Ascending aorta (tissue), 2 donors: ENCODE measurements around the gene ABR. TPM values are rescaled to one million over a fixed set of nuclear protein-coding genes. Genes with fewer than 3 reads are reported as not detected.

Experiments used
- DNase-seq, 2 donors: peaks; one replicate each; pipeline ENCODE4 v3.0.0-alpha.2; 2019; ENCODE audit warnings: low spot score in 2 of 2
- H3K27ac ChIP-seq, 2 donors: fragments of 200-600 bp; sonication (generic); one replicate each; pipeline ENCODE4 v1.5.1; 2016 to 2017; ENCODE audit warnings: mild to moderate bottlenecking in 1 of 2
- H3K27me3 ChIP-seq: fragments of 200-600 bp; sonication (generic); one replicate; pipeline ENCODE4 v1.5.1; 2017
- H3K36me3 ChIP-seq, 2 donors: fragments of 200-600 bp; sonication (generic); one replicate each; pipeline ENCODE4 v1.5.1; 2016
- H3K4me1 ChIP-seq, 2 donors: fragments of 200-600 bp; sonication (generic); one replicate each; pipeline ENCODE4 v1.5.1; 2016 to 2017; ENCODE audit warnings: mild to moderate bottlenecking in 1 of 2
- H3K4me3 ChIP-seq, 2 donors: fragments of 200-600 bp; sonication (generic); one replicate each; pipeline ENCODE4 v1.5.1; 2016 to 2017; ENCODE audit warnings: mild to moderate bottlenecking in 1 of 2
- H3K9me3 ChIP-seq, 2 donors: fragments of 200-600 bp; sonication (generic); one replicate each; pipeline ENCODE4 v1.5.1; 2016
- intact Hi-C: fragments of 100-400 bp; cut with DNase I; formaldehyde crosslinking; loops from one replicate; pipeline ENCODE4 v1.15.1; 2023
- total RNA-seq: library from RNA; depleted of rRNA; stranded (reverse); fragments of >200 nt; gene quantifications from one replicate; pipeline ENCODE4 v1.1.0, GENCODE V29; 2016
- TF ChIP-seq, protein P1 (sequence below), 3 experiments: fragments of 200-600 bp in 2 of 3; fragments of 450-650 bp in 1 of 3; sonication (generic) in 2 of 3; IDR thresholded peaks; one replicate each; pipeline ENCODE4 v1.5.1; 2016 to 2019; ENCODE audit warnings: antibody characterized with exemption in 3 of 3, mild to moderate bottlenecking in 1 of 3, moderate library complexity in 1 of 3

The ABR gene
- total RNA-seq, 1 donor from 2014 or later: 184 TPM

- Histone ChIP-seq H3K9me3 (no peaks in the 10 kb centered on the region), H3K27me3 (no peaks in the 10 kb centered on the region), H3K36me3 (peaks cover 68 to 80% of the 10 kb centered on the region in 2 donors), H3K4me3 (no peak overlapping the region), H3K4me1 (no peaks in the 10 kb centered on the region), H3K27ac (no peak overlapping the region)
- DNase-seq: no peak
- intact Hi-C loops: no loop called here
- TF ChIP-seq, protein P1, sequence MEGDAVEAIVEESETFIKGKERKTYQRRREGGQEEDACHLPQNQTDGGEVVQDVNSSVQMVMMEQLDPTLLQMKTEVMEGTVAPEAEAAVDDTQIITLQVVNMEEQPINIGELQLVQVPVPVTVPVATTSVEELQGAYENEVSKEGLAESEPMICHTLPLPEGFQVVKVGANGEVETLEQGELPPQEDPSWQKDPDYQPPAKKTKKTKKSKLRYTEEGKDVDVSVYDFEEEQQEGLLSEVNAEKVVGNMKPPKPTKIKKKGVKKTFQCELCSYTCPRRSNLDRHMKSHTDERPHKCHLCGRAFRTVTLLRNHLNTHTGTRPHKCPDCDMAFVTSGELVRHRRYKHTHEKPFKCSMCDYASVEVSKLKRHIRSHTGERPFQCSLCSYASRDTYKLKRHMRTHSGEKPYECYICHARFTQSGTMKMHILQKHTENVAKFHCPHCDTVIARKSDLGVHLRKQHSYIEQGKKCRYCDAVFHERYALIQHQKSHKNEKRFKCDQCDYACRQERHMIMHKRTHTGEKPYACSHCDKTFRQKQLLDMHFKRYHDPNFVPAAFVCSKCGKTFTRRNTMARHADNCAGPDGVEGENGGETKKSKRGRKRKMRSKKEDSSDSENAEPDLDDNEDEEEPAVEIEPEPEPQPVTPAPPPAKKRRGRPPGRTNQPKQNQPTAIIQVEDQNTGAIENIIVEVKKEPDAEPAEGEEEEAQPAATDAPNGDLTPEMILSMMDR (IDR thresholded peaks at IDR 0.05): no peak
Observed at GRCh38 chr17:1073241-1073962, 106.4 kb downstream of the ABR start.

DNA sequence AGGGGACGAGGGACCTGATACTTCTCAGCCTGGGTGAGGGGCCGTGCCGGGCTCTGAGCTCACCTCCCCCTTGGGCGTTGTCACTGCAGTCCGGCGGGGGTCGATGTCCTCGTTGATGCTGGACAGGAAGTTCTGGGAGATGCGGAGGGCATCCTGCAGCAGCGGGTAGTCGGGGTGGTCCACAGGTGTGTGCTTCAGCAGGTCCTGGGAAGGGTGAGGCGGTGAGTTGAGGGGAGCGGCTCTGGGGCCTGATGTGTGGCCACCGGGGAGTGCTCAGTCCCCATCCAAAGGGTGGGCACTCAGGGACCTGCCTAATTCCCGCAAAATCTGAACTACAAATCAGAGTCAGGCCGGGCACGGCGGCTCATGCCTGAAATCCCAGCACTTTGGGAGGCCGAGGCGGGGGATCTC, 107.2 kb downstream of the ABR start:
- no peak overlapping the region for H3K27ac ChIP-seq
- intact Hi-C loops: no loop called here

DNA sequence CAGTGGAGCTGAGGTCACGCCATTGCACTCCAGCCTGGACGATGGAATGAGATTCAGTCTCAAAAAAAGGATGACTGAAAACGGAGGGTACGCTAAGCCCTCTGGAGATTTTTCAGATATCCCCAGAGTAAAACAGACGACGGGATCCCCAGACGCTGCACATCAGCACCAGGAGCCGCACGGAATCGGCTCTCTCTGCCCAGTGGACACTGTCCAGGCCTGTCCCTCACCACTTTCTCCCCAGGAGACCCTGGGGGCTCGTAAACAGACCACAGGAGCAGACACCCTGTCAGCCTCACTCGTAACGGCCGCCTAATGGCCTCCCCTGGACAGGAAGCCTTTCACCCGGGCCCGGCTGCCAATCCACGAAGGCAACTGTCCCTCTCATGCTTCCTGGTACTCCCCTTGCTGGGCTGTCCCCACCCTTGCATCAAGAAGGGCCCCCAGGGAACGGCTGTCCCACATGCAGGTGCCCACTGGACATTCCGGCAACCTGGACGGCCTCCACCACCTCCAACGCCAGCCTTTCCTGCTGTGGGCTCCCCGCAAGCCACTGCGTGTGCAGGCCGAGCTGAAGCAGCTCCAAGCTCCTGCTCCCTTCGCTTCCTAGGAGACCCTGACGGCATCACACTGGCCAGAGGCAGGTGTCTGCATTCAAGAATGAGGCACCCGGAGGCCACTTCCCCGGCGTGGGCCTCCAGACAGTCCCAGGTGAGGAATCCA, 108.5 kb downstream of the ABR start:
- intact Hi-C loops: no loop called here
- no peak overlapping the region for H3K4me3 ChIP-seq
- no peaks in the 10 kb centered on the region for H3K4me1 ChIP-seq
- H3K27me3 ChIP-seq: no peaks in the 10 kb centered on the region
- TF ChIP-seq, protein P1 (IDR thresholded peaks at IDR 0.05): no peak
- peaks cover 74 to 82% of the 10 kb centered on the region in 2 donors for H3K36me3 ChIP-seq
- no peaks in the 10 kb centered on the region for H3K9me3 ChIP-seq
- DNase-seq: no peak
- no peak overlapping the region for H3K27ac ChIP-seq

More for the DNA sequence above, 107.2 kb downstream of the ABR start:
- no peak for DNase-seq
- H3K36me3 ChIP-seq: peaks cover 68 to 80% of the 10 kb centered on the region in 2 donors
- TF ChIP-seq, protein P1 (IDR thresholded peaks at IDR 0.05): no peak
- H3K4me1 ChIP-seq: no peaks in the 10 kb centered on the region
- no peak overlapping the region for H3K4me3 ChIP-seq
- H3K27me3 ChIP-seq: no peaks in the 10 kb centered on the region
- no peaks in the 10 kb centered on the region for H3K9me3 ChIP-seq

- DNase-seq: no peak
- no peak overlapping the region for H3K4me3 ChIP-seq
- H3K36me3 ChIP-seq: peaks cover 83 to 84% of the 10 kb centered on the region in 2 donors
- H3K4me1 ChIP-seq: no peaks in the 10 kb centered on the region
- TF ChIP-seq, protein P1 (IDR thresholded peaks at IDR 0.05): no peak
- no peak overlapping the region for H3K27ac ChIP-seq
- no peaks in the 10 kb centered on the region for H3K27me3 ChIP-seq
- H3K9me3 ChIP-seq: no peaks in the 10 kb centered on the region
- intact Hi-C loops: no loop called here
Observed at GRCh38 chr17:1070411-1070810, 109.4 kb downstream of the ABR start.

- intact Hi-C loops: no loop called here
- Histone ChIP-seq H3K9me3 (no peaks in the 10 kb centered on the region), H3K4me3 (no peak overlapping the region), H3K27ac (no peak overlapping the region), H3K4me1 (no peaks in the 10 kb centered on the region), H3K36me3 (peaks cover 80 to 81% of the 10 kb centered on the region in 2 donors), H3K27me3 (no peaks in the 10 kb centered on the region)
- DNase-seq: no peak
- TF ChIP-seq, protein P1 (IDR thresholded peaks at IDR 0.05): no peak
Observed at GRCh38 chr17:1069847-1070246, 109.9 kb downstream of the ABR start.
